Urinary bladder (tissue), 4 donors: Measurements from ENCODE around the gene KRT34. TPM values are rescaled to one million over a fixed set of nuclear protein-coding genes. Genes with fewer than 3 reads are reported as not detected.

ENCODE experiments used
- DNase-seq: peaks from one replicate; pipeline ENCODE4 v3.0.0-alpha.2; 2015; ENCODE audit errors: extremely low spot score
- H3K27ac ChIP-seq: one replicate; pipeline ENCODE4 v1.5.1; 2013; ENCODE audit warnings: low read depth, mild to moderate bottlenecking, moderate library complexity
- H3K36me3 ChIP-seq: one replicate; pipeline ENCODE4 v1.6.1; 2013; ENCODE audit warnings: mild to moderate bottlenecking, moderate library complexity; ENCODE audit not compliant: insufficient read depth
- H3K4me1 ChIP-seq: one replicate; pipeline ENCODE4 v1.6.1; 2013; ENCODE audit warnings: mild to moderate bottlenecking, moderate library complexity; ENCODE audit not compliant: insufficient read depth
- H3K4me3 ChIP-seq: one replicate; pipeline ENCODE4 v1.5.1; 2013; ENCODE audit warnings: low read depth, low read length
- WGBS: extraction: QIAGEN DNeasy Blood & Tissue Kit; methylation state at CpG from one replicate; pipeline ENCODE4 v1.1.7; 2013; 5-methylcytosine and 5-hydroxymethylcytosine counted together
- polyA plus RNA-seq: library from polyadenylated mRNA; stranded (reverse); fragments of 200-250 nt; gene quantifications from one replicate; pipeline ENCODE4 v1.2.3, GENCODE V29; 2013
- total RNA-seq: library from RNA; depleted of rRNA; stranded (reverse); fragments of >200 nt; gene quantifications from one replicate; pipeline ENCODE4 v1.2.3, GENCODE V29; 2014
- donor health status: healthy with polysubstance abuse.
- donor health status: healthy.

Gene KRT34
- total and polyA plus RNA-seq, 2 donors, result not detected

GRCh38 chr17:41340934-41341861, 40.9 kb downstream of the KRT34 start:
- WGBS, result 49% methylated on average over 7 of the region's 7 CpGs
- no peak for DNase-seq
- Histone ChIP-seq H3K27ac (no peak overlapping the region), H3K4me1 (no peaks in the 10 kb centered on the region), H3K4me3 (no peak overlapping the region), H3K36me3 (no peaks in the 10 kb centered on the region)

DNA sequence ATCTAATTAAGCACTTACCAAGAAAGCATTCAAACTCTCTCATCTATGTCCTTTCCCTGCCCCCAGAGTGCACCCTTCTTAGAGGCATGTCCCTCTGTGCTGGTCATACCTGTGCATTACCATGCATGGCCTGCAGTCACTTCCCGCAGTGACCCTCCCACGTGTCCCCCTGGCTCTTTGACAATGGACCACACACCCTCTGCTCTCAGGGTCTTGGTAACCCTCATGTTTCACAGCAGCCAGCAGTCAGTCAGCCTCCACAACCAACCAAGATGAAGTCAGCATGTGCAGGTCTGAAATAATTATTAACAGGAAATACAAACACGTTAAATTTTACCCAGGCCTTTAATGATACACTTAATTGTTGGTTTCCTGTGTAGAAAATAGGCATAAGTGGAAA, 41.6 kb downstream of the KRT34 start:
- Histone ChIP-seq H3K4me3 (no peak overlapping the region), H3K36me3 (no peaks in the 10 kb centered on the region), H3K27ac (no peak overlapping the region), H3K4me1 (no peaks in the 10 kb centered on the region)
- no peak for DNase-seq
- 53% methylated on average over 3 of the region's 3 CpGs for WGBS

DNA sequence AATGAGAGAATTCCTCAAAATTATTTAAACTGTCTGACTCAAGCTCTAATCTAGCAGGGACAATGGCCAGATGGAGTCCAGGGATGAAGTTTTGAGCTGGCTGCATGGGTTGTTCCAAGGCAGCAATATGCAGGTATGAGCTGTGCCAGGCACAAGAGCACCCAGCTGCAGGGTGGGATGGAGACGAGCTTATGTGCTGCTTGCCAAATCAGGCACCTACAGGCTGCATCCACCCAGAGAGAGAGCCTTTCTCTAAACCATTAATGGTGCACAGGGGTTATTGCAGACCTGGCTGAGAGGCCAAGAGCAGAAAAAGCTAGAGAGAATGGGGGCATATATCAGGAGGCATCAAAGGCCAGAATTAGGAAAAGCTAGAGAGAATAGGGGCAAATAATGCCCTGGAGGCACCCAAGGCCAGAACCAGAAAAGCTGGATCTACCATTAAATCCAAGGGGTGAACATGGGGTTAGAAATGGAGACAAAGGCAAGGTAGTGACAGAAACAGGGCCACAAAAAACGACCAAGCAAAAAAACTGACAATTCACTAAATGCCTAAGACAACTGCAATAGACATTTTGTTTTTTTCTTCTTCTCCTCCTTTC, 42.4 kb downstream of the KRT34 start:
- Histone ChIP-seq H3K27ac (no peak overlapping the region), H3K4me1 (no peaks in the 10 kb centered on the region), H3K4me3 (no peak overlapping the region), H3K36me3 (no peaks in the 10 kb centered on the region)
- no peak for DNase-seq
- 61% methylated on average over 2 of the region's 2 CpGs for WGBS

DNA sequence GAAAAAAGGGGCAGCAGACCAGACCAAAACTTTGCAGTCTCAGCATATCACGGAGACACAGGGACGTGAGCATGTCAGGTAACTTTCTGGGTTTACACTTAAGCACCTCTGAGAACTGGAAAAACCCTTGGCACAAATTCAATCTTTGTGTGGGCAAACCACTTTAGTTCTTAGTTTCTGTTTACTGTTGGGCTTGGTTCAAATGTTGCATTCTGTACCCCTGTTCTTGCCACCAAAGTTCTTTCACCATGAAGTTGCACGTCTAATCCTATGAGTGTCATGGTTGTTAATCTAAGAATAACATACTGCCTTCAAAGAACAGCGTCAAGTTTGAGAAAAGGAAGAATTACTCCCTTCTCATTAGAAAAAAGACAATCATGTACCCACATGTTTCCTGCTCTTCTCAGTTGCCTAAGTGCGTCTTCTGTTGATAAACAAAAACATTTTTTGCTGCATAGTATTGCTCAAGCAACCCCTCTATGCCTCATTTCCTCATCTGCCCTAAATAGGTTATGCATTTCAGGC, 43.1 kb downstream of the KRT34 start:
- no peak overlapping the region for H3K27ac ChIP-seq
- no peaks in the 10 kb centered on the region for H3K36me3 ChIP-seq
- peak; percentile 23 for DNase-seq
- no peak overlapping the region for H3K4me3 ChIP-seq
- H3K4me1 ChIP-seq, result no peaks in the 10 kb centered on the region
- 54% methylated on average over 5 of the region's 5 CpGs for WGBS

DNA sequence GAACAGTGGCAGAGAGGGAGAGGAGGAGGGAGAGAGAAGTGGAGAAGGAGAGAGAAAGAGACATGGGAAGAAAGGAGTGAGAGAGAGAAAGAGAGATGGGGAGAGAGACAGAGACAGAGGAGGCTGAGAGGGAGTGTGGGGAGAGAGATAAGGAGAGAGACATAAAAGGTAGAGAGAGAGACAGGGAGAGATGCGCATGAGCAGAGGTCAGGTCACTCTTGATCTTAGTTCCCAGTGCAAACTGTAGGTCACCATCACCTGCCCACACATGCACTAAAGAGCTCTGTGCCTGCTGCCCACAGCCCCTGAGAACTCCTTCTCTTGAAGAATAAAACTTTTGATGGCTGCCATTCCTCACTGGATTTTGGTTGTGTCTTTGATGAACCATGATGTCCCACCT, 46.4 kb downstream of the KRT34 start:
- no peak for DNase-seq
- no peak overlapping the region for H3K4me3 ChIP-seq
- 92% methylated on average over 1 of the region's 1 CpG for WGBS
- no peak overlapping the region for H3K27ac ChIP-seq
- H3K4me1 ChIP-seq, result no peaks in the 10 kb centered on the region
- no peaks in the 10 kb centered on the region for H3K36me3 ChIP-seq

GRCh38 chr17:41334385-41335305, 47.5 kb downstream of the KRT34 start:
- DNase-seq, result no peak
- WGBS, result 77% methylated on average over 6 of the region's 6 CpGs

DNA sequence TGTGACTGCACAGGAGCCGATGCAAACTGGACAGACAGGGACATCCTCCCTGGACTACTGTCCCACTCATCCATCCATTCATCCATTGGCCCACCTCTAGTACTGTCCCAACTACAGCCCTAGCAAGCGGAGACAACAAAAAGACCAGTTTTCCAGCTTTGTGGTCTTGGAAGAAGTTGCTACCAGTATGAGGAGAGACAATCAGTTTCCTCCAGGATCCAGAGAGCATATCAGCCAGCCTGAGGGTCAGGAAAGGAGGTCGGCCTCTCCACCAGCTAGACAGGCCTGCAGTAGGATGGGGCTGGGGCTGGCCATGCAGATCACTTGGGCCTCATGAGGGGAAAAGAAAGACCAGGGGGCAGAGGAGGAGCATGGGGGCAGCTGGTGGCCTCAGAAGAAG, 48.3 kb downstream of the KRT34 start:
- Histone ChIP-seq H3K4me3 (no peak overlapping the region), H3K4me1 (no peaks in the 10 kb centered on the region), H3K27ac (no peak overlapping the region), H3K36me3 (no peaks in the 10 kb centered on the region)
- WGBS, result 97% methylated on average over 3 of the region's 3 CpGs
- DNase-seq, result no peak

More at GRCh38 chr17:41334385-41335305, 47.5 kb downstream of the KRT34 start:
- Histone ChIP-seq H3K27ac (no peak overlapping the region), H3K36me3 (no peaks in the 10 kb centered on the region), H3K4me3 (no peak overlapping the region), H3K4me1 (no peaks in the 10 kb centered on the region)

GRCh38 chr17:41333098-41333497, 49.0 kb downstream of the KRT34 start:
- Histone ChIP-seq H3K36me3 (no peaks in the 10 kb centered on the region), H3K4me1 (no peaks in the 10 kb centered on the region), H3K27ac (no peak overlapping the region), H3K4me3 (no peak overlapping the region)
- WGBS, result 96% methylated on average over 5 of the region's 5 CpGs
- no peak for DNase-seq

- Histone ChIP-seq H3K4me3 (no peak overlapping the region), H3K4me1 (no peaks in the 10 kb centered on the region), H3K36me3 (no peaks in the 10 kb centered on the region), H3K27ac (no peak overlapping the region)
- WGBS, result 81% methylated on average over 2 of the region's 2 CpGs
- no peak for DNase-seq
Observed at GRCh38 chr17:41332239-41332638, 49.9 kb downstream of the KRT34 start.

DNA sequence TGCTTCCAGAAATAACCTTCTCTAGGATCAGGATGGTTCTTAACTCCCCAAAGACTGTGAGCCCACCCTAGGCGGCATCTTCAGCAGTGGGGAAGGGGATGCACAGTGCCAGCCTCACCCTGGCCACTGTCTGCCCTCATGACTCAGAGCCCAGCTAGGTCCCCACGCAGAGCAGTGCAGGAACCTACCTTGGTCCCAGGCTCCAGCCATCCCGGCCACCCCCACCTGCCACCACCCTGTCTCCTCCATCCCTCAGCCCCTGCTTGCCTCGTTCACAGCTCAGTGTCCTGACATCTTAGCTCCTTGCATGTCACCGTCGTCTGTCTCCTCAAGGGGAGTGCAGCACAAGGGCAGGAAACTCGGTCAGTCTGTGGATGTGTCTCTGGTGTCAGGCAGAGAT, 50.5 kb downstream of the KRT34 start:
- Histone ChIP-seq H3K4me3 (no peak overlapping the region), H3K4me1 (no peaks in the 10 kb centered on the region), H3K36me3 (no peaks in the 10 kb centered on the region), H3K27ac (no peak overlapping the region)
- 79% methylated on average over 7 of the region's 7 CpGs for WGBS
- no peak for DNase-seq

DNA sequence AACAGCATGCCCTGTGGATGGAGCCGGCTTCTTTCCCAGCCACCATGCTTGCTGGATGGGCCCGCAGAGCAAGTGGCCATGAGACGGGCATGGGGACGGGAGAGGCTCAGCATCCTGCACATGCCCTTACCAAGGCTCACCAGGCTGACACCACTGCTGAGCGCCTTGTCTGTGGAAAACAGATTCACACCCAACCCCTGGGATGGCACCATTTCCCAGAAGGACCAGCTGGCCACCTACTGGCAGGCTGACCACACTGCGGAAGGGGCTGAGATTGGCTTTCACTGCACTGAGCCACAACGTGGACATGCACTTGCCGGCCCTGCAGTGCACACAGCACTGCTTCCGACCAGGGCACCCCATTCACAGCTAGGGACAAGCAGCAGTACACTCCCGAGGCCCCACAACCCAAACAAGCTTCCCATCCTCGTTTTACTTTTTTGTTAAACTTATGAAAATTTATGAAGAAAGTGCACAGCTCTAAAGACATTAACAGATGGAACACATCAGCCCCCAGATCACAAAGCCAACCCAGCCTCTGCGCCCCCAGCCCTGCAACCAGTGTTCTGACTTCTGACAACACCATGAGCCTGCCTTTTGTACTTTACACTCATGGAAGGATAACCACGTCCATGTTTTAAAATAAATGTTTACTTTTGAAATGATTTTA, 52.7 kb downstream of the KRT34 start:
- DNase-seq, result no peak
- H3K4me1 ChIP-seq, result no peaks in the 10 kb centered on the region
- 45% methylated on average over 13 of the region's 13 CpGs for WGBS
- no peaks in the 10 kb centered on the region for H3K36me3 ChIP-seq
- H3K4me3 ChIP-seq, result no peak overlapping the region
- no peak overlapping the region for H3K27ac ChIP-seq

DNA sequence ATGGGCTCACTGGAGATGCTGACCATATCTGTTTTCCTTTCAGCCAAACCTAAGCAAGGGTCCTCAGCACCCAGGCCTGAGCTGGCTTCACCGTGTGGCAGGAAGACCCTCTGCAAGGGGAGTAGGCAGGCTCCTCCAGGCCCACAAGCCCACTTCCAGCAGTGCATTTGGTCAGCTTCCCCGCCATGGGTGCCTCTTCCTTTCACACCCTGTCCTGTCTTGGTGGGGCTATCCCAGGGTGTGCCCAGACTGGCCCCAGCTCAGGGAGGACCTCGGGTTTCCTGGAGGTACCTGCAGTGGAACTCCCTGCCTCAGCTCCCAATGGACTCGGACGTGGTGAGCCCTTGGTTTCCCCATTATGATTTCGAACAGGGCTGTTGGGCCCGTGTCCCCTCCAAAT, 53.9 kb downstream of the KRT34 start:
- 86% methylated on average over 7 of the region's 7 CpGs for WGBS
- no peaks in the 10 kb centered on the region for H3K36me3 ChIP-seq
- H3K27ac ChIP-seq, result no peak overlapping the region
- no peak for DNase-seq
- no peaks in the 10 kb centered on the region for H3K4me1 ChIP-seq
- no peak overlapping the region for H3K4me3 ChIP-seq
